Activated effector memory CD4-positive, alpha-beta T cell treated with anti-CD3 and anti-CD28 coated beads, Interleukin-2, amount 50 U/mL, for 16 hours (primary cell): ENCODE results near the gene PTPRK.

Source experiments
- DNase-seq: peaks from one replicate; pipeline ENCODE4 v3.0.0-alpha.2; 2020

Gene PTPRK

DNA sequence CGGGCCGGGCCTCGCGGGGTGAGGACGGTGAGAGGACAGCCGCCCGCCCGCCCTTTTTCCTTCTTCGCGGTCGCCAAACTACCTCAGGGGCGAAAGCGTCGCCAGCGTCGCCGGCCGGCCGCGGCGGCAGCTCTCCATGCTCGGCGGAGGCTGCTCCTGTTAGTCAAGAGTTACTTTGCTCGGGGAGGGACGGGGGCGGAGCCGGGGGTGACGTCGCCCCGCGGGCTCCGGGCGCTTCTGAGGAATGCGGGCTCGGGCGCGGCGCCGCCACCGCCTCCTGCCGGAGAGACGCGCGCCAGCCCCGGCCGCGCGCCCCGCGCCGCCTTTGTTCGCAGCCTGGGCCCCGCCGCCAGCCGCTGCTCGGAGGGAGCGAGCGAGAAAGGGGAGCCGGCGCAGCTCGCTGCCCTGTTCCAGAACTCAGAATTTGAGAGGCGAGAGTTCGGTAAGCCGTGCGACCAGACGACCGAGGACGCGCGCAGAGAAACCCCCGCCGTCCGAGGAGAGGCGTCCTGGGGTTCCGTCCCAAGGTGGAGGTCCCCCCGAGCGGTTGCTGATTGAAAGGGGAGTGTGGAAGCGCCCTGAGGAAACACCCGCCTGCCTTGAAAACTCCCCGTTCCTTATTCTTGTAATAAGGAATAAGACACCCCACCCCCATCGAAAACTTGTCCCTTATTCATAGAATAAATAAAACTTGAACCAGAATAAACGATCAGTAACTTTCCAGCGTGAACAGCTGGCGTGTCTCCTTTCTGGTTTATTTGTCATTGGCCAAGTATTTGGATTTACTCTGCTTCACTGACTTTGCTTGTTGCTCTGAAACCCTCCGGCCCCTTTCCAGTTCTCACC is at the start of gene PTPRK:
TSS of gene PTPRK (minus strand) at position 164 of the 846 bp plus-strand sequence. CDS start 241 bp downstream, outside the sequence.
- peak; percentile 94 for DNase-seq

DNA sequence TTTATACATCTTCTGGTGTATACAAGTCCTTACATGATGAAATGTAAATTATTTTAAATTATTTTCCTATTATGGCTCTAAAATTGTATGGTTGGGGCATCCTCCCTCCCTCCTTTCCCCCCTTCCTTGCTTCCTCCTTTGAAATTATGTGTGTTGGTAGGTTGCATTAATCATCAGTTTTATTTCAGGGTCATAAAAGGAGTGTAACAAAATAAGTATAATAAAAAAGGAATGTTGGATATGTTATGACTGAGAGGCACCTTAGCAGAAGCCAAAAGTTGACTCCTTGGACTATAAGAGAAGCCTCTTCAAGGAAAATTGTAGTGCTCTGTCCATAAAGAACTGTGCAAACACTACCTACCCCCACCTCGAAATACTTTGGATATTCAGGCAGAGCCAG is 46.6 kb upstream of the PTPRK start:
- DNase-seq = no peak

DNA sequence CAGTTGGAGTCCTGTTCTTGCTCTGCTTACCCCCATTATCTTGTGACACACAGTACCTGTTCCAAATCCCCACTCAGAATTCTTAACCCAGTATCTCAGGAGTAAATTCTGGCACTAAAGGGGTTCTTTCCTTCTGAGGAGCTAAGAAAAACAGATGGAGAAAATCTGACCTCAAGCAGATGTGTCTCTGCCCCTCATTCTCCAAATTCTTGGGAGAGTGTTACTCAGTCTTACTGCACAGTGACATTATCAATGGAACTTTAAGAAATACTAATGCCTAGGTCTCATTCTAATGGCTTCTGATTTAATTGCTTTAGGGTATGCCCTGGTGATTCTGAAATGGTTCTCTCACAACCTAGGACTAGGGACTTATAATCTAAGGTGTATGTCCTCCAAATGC is 40.6 kb upstream of the PTPRK start:
- no peak for DNase-seq

DNA sequence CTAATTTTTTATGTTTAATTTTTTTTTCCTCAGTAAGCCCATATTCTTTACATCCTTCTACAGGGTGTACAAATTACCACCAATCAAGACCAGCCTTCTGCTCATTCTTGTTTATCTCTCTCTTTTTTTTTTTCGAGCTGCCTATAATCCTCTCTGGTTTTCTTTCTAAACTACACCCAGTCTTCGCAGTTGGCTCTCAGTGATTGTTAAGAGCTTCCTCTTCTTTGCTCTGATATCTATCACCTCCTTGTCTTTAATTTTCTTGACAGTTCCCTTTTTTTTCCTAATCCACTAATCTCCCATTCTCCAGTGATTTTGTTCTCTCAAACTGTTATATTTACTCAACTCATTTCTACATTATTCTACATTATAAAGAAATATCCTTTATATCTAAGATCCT is 38.5 kb upstream of the PTPRK start:
- no peak for DNase-seq

DNA sequence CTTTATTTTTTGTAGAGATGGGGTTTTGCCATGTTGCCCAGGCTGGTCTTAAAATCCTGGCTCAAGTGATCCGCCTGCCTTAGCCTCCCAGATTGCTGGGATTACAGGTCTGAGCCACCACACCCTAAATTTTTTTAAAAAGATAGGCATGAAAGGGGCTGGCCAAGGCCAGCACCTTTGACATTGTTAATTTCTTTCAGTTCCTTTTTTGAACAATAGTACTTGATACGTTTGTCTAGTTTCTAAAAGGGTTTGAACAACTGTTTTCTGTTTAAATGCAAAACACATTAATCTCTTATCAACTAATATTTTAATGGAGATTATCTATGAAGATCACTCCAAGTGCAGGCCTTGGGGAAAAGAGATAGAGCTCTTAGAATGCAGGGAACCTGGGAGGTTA is 37.6 kb upstream of the PTPRK start:
- DNase-seq = no peak

DNA sequence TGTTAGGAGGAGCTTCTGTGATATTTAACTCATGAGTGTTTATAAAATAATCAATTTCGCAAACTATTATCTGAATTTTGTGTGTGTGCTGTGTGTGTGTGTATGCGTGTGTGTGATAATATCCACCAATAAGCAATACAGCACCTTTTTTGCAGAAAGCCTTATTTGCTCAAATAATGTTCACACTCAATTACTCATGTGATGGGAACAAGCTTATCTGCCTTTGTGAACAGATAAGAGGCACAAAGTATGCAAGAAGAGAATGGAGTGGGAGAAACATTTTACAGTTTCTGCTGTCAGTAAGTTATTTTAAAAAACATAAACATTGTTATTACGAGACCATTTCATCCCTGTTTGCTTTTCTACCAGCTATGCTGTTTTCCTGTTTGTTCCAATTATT is 36.7 kb upstream of the PTPRK start:
- DNase-seq = no peak

DNA sequence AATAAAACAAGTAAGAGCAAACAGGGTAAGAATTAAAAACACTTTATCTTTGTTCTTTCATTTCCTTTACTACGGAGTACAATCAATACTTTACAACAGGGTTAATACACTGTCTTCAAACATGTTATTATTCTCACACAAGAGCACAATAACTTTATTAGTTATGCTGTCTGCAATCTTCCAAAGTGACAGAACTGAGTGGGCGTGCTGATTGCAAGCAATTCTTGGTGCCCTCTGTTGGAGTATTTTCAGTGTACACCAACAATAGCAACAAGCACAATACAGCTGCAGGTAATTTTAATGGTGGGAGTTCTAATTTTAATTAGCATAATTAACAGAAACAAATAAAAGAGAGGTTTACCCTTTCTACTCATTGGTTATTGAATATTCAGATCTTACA is 33.9 kb upstream of the PTPRK start:
- no peak for DNase-seq

DNA sequence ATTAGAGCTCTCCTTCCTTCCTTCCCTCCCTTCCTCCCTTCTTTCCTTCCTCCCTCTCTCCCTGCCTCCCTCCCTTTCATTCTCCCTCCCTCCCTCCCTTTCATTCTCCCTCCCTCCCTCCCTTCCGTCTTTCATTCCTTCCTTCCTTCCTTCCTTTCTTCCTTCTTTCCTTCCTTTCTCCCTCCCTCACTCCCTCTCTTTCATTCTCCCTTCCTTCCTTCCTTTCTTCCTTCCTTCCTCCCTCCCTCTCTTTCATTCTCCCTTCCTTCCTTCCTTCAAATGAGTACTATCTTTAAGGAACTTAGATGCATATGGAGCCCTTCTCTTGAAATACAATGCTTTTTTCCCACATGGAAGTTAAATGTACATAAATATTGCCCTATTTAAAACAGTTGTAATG is 20.9 kb upstream of the PTPRK start:
- no peak for DNase-seq

DNA sequence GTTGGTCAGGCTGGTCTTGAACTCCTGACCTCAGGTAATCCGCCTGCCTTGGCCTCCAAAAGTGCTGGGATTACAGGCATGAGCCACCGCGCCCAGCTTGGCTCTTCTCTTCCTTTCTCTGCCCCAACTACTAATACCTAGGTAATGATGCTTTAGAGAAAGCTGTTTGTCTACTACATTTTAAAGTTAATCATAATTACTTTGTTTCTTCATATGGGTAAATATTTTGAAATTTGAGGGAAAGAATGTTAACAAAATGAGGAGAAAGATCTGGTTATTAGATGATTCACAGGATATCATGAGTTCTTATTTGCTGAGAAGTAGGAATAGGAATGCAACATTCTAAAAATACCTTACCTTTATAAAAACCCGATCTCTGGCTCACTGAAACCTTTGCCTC is 18.4 kb upstream of the PTPRK start:
- DNase-seq = no peak

DNA sequence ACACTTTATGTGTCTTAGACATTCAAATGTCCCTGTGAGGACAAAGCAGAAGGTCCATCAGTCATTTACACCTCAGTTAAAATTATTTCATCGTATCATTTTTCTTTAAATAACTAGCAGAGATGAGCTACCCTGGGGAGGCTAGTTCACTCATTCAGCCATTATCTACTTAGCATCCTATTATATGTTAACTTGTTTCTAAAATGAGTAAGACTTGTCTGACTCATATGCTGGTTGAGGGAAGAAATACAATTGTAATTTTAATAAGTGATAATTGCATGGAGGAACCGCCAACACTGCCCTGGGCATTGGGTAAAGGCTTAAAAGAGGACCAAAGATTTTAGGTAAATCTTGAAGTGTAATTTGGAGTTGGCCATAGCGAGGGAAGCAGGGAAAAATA is 12.4 kb upstream of the PTPRK start:
- DNase-seq = no peak

DNA sequence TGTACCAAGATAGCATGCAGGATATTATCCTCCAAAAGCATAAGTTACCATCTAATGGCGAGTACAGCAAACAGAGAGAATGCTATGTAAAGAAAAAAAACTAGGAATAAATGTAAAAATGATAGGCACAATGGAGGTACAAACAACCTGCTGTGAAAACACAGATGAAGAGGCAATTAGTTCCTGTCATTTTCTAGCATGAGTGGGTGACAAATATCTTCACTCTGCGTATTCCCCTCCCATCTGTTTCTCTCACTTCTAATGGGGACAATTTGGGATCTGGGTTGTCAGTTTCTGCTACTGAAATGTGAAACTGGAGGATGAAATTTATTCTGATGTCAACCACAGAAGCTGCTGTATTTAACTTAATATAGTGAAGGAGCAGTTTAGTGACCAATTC is 11.7 kb upstream of the PTPRK start:
- no peak for DNase-seq

DNA sequence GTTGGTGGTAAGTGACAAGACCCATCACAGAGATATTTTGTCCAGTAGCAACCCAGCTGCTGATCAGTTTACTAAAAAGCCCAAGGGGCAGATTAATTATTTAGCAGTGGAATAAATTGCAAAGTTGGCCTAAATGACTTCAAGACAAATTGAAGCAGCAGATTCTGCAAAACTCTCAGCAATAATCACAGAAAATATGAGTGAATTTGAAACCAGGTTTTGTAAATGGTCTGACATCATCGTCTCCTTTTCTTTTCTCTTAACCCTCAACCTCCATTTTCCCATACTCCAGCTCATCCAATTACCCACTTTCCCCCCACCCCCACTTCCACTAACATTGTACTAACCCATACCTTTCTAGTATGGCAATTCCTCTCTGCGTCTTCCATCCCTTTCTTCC is 11.3 kb upstream of the PTPRK start:
- DNase-seq = no peak

DNA sequence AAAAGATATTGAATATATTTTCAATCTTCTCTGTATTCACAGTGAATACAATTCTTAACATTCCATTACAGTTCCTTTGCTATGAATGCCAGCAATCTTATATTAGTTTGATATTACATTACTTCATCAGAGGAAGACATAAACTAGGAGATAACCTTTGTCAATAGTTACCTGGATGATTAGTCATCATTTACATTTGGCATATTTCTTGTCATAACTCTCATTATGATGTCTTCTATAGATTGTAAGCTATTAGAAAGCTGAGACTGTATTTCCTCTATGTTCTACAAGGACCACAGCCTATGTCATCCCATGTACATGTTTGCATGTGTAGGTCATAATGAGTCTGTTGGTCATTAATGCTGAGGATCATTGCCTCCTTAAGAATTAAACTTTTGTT is 7.8 kb upstream of the PTPRK start:
- DNase-seq = no peak

DNA sequence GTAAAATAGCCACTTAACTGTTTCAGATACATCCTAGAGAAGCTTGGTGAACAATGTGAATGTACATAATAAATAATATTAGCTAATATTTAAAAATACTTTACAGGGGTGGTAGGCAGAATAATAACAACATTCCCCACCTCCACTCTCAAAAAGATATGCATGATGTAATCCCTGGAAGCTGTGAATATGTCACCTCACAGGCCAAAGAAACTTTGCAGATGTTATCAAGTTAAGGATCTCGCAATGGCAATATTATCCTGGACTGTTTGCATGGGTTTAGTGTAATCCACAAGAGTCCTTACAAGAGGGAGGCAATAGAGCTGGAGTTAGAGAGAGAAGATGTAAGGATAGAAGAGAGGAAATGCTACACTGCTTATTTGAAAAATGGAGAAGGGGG is 7.0 kb upstream of the PTPRK start:
- no peak for DNase-seq

DNA sequence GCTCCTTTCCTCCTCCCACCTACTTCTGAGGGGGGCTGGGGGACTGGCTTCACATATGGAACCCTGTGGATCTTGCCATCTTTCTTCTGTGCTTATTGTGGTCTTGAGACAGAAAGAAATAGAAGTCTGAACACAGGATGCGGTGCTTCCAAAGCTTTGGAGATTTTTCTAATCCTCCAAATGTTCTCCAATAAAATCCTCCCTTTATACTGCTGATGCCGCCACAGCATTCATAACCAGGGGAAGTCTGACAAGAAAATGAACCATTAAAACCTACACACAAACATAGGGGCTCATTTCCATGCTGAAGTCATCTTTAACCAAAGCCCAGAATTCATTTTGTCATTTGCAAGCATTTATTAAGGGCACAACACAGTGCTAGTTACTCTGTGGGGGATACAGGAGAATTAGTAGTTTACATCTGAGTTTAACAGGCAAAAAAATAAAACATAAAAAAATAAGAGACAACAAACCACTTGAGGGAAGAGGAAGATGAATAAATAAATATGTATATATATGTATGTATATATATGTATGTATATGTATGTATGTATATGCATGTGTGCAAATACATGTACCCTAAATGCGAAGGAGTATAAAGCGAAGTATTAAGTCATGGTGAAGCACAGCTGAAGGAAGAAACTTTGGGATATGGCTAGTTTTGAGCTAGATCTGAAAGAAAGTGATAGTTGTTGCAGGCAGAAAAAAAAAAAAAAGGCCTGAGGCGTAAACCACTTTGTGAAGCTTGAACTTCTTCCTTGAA is 5.9 kb upstream of the PTPRK start:
- DNase-seq = no peak

DNA sequence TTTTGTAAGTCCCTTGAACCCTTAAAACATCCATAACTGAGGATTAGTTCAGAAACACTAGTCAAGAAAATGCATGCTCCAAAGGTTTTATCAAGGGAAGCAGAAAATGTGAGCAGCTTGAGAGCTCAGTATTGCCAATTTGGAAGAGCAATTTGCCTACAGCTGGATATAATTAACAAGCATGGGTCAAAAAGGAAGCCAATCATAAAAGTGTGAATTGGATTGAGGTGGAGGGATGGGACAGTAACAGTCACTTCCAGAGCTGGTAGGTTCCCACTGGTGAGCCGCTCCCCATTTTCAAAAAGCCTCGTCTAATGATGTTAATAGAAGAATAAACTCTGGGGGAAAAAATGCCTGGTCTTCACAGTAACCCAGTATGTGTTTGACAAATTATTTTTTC is 5.0 kb upstream of the PTPRK start:
- DNase-seq = no peak

DNA sequence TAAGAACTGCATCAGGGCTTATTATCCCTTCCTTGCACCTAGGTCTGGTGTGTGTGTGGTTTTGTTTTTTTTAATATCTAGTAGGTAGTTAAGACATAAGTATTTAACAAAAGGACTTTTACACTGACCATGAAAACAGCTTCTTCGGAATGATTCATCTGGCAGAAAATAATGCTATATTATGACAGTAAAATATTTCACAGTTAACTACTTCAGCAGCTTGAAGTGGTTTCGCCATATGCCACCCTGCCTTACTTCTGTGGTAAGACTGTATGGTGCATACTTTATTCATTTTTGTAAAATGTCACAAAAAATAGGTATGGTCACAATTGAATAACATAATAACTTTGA is 858 bp upstream of the PTPRK start:
- DNase-seq = no peak

DNA sequence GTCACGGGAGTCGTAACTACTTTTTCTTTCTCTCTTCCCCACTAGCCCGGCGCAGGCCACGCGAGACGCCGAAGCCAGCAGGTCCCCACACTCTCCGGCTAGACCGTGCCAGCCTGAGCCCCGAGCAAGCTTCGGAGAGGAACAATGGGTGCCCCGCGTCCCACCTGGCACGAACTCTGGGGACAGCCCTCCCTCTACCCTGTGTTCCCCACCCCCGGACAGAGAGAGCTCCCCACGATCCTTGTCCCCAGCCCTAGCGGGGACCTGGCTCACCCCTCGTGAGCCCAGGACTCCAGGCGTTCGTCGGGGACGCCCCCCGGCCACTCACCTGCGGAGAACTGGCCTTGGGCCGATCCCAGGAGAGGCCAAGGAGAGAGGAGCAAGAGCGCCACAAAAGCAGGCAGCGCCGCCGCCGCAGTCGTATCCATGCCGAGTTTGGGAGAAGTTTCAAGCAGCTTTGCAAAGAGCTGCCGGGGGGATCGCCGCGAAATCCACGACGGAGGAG is 416 bp downstream of the PTPRK start:
- peak; percentile 77 for DNase-seq

DNA sequence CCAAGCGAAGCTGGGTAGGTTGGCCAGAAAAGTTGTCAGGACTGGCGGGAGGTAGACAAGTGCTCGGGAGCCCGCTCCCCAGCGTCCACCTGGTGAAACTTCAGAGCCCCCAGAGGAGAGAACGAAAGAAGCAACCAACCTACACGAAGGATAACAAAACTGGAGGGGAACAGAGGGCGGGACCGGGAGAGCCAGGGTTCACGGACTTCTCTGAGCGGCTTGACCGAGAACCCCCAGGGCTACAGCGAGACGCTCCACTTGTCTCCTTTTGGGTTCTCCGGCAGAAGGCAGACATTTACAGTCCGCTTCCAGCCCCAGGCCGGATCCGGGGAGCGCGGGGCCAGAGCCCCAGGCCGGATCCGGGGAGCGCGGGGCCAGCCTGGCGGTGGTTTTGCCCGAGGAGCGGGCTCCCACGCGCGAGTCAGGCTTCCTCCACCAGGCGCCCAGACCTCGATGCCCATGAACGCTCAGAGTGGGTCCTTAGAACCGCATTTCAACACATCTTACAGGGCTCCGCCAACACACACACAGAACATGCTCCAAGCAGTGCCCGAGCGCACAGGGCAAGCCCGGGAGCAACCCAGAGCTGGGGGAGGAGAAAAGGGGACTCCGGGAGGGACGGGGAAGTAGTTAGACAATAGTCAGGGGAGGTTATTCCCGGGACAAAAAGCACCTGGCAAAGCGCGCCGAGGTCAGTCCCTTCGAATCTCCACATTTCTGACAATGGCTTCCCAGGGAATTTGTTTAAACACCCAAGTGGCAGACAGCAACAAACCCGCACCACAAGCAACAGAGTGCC is 1.1 kb downstream of the PTPRK start:
- DNase-seq = peak; percentile 67

DNA sequence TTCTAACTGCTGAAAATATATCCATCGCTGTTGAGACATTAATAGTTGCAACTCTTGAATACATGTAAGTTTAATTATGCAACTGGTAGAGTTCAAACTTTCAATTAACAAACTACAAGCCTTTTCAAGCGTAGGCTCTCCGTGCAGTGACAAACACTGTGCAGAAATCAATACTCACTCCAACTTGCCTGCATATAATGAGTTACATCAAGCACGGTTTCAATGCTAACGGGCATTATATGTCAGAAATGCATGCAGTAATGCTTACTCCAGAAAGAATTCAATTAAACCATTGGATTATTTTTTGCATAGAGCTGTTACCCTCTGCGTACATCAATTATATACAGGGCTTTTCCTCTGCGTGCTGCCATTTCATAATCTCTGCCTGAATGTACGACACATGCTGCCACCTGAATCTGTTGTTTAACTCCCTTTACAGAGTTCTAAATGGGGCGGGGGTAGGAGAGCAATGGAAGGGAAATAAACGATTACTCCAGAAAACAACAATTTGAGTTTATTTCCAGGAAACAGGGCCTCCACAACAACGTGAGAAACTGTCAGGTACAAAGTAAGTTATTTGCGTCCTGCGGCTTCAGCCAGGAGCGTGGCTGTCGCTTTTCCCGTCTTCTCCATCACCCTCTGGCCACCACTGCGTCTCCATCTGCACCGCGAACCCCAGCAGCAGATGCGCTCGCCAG is 1.8 kb downstream of the PTPRK start:
- DNase-seq = no peak

DNA sequence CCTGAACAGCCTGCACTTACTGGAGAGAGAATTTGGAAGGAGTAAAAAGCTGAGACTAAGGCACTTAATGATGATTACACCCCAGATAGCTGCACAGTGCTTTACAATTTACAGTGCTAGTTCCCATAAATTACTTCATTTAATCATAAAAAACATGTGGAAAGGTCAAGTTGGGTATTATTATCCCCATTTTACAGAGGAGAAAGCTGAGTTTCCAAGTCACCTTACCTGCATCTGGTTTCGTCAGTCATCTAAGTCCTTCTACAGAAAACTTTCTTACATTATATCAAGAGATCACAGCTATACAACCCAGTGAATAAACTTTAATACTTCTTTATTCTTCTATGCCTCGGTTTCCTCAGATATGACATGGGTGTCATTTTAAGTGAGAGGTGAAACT is 3.3 kb downstream of the PTPRK start:
- DNase-seq = no peak

DNA sequence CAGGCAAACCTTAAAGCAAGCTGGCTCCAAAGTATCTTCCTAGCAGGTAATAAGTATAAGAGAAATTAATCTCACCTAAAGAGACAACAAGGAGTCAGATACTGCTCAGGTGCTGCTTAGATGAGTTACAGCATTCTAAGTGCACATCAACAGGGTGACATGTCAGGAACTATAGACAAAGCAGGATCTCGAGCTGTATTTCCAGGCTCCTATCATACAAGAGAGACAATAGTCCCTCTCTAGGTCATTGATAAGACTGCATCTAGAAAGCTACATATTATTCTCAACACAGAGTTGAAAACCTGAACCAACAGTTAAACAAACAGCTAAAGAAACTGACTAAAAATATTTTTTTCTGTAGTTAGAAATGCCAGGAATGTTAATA is 3.9 kb downstream of the PTPRK start:
- DNase-seq = no peak
